Astrocyte of the cerebellum (primary cell): ENCODE measurements around the gene ECT2.
"Not testable (repeated sequence)": the region's sequence is repeated elsewhere in the genome, so short reads cannot be mapped to it uniquely, and the experiment has no call there.

ENCODE experiments used
- DNase-seq: peaks from one replicate; pipeline ENCODE4 v3.0.0-alpha.2; 2011; ENCODE audit warnings: low read depth
- H3K4me3 ChIP-seq: 2 replicates; pipeline ENCODE4 v1.5.1; 2011; ENCODE audit warnings: mild to moderate bottlenecking, low read depth, low read length, moderate library complexity
- in situ Hi-C: cut with HindIII; loops from 2 replicates; pipeline ENCODE4 v1.10.0; 2017; ENCODE audit warnings: low sequenced_read_pairs
- TF ChIP-seq, protein P1 (sequence below): IDR thresholded peaks from 2 replicates; pipeline ENCODE4 v1.5.1; 2012; ENCODE audit warnings: low read length, low read depth, moderate library complexity, mild to moderate bottlenecking; ENCODE audit errors: missing control alignments

ECT2 gene

DNA sequence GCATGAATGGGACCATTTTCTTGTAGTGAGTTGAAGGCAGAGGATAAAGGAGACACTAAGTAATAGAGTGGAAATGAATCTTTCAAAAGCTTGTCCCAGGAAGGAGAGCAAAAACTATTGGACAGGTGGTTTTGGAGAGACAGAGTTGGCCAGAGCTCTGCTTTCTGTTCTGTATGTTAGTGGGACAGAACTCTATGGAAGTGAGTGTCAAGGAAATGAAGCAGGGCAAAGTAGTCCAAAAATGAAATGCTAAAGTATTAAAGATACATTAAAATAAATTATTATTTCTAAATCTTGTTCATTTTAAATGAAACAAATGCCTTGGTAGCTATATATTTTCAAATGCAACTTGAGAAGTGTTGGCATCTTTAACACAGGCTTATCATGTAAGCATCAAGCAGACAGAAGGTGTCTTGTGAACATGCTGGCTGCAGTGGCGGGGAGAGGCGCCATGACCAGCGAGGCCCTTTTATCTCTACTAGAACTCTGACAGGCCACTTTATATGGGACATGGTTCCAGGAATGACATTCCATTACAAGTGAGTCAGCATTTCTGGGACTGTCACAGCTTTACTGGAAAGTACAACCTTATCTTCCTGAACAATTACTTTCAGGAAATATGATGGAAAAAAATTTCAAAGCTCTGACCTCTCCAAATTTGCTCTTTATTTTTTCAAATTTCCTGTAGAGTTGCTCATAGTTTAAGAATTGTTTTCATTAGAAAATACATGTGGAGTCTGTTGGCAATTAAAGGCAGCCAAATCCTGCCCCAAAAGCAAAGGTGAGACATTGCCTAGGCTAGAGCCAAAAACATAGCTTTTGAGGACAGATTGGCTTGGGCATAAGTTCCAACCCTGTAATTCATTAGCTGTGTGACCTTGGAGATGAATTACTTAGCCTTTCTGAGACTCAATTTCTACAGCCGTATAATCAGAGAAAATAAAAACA is 106.5 kb downstream of the ECT2 start:
- DNase-seq, result no peak
- TF ChIP-seq, protein P1, sequence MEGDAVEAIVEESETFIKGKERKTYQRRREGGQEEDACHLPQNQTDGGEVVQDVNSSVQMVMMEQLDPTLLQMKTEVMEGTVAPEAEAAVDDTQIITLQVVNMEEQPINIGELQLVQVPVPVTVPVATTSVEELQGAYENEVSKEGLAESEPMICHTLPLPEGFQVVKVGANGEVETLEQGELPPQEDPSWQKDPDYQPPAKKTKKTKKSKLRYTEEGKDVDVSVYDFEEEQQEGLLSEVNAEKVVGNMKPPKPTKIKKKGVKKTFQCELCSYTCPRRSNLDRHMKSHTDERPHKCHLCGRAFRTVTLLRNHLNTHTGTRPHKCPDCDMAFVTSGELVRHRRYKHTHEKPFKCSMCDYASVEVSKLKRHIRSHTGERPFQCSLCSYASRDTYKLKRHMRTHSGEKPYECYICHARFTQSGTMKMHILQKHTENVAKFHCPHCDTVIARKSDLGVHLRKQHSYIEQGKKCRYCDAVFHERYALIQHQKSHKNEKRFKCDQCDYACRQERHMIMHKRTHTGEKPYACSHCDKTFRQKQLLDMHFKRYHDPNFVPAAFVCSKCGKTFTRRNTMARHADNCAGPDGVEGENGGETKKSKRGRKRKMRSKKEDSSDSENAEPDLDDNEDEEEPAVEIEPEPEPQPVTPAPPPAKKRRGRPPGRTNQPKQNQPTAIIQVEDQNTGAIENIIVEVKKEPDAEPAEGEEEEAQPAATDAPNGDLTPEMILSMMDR, result no peak
- in situ Hi-C loops, result no loop called here
- no peak overlapping the region for H3K4me3 ChIP-seq

DNA sequence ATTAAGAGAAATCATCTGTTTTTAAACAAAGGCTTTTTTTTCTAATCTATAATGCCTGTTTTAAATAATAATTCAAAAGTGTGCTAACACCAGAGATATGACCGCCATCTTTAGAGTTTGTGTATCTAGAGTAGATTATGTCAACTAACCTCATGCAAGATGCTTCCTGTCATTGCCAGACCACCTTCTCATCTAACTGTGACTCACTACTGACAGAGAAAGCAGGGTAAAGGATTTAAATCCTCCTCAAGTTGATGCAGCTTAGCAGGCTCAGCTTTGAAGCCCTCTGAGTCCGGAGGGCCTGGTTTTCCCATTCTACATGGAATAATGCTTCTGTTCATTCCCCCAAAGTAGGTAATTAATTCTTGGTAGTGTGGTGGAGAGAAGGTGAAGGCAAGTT is 108.5 kb downstream of the ECT2 start:
- TF ChIP-seq, protein P1, result no peak
- H3K4me3 ChIP-seq, result no peak overlapping the region
- in situ Hi-C loops, result no loop called here
- no peak for DNase-seq

DNA sequence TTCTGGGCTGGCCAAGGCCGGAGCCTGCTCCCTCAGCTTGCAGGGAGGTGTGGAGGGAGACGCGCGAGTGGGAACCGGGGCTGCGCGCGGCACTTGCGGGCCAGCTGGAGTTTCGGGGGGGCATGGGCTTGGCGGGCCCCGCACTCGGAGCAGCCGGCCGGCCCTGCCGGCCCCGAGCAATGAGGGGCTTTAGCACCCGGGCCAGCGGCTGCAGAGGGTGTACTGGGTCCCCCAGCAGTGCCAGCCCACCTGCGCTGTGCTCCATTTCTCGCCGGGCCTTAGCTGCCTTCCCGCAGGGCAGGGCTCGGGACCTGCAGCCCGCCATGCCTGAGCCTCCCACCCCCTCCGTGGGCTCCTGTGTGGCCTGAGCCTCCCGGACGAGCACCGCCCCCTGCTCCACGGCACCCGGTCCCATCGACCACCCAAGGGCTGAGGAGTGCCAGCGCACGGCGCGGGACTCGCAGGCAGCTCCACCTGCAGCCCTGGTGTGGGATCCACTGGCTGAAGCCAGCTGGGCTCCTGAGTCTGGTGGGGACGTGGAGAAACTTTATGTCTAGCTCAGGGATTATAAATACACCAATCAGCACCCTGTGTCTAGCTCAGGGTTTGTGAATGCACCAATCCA is 116.3 kb downstream of the ECT2 start:
- H3K4me3 ChIP-seq, DNase-seq, in situ Hi-C loops: not testable (repeated sequence)

DNA sequence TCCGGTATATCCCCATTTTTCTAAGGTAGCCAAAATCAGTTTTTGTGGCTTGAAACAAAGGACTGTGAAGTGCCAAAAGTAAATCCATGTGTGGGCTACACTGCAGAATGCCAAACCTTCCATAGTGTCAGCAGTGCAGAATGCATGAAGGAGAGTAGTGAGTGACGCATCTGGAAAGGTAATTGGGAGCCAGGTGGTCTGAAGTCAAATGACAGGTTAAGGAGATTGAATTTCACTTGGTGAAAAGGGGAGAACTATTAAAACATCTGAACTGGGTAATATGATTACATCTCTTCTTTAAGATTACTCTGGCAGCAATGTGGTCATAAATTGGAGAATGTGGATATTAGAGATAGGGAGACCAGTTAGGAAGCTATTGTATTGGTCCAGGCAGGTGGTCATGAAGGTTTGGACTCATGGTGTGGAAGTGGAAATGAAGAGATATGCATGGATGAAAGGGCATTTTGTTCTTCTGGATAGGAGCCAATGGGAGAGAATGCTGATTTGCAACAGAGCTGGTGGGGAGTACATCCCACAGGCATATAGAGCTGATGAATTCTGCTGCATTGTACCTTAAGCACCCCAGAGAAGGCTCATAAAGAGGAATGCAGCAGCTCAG is 118.2 kb downstream of the ECT2 start:
- in situ Hi-C loops, result no loop called here

GRCh38 chr3:172869368-172869771 is 118.8 kb downstream of the ECT2 start:
- TF ChIP-seq, protein P1, result no peak
- in situ Hi-C loops, result no loop called here
- no peak overlapping the region for H3K4me3 ChIP-seq
- DNase-seq, result no peak

More for the DNA sequence above, 118.2 kb downstream of the ECT2 start:
- DNase-seq, result no peak
- no peak overlapping the region for H3K4me3 ChIP-seq
- TF ChIP-seq, protein P1, result no peak

- DNase-seq, result no peak
Measured at GRCh38 chr3:172869784-172870518, 119.4 kb downstream of the ECT2 start.

More at GRCh38 chr3:172869784-172870518, 119.4 kb downstream of the ECT2 start:
- no peak overlapping the region for H3K4me3 ChIP-seq
- in situ Hi-C loops, result no loop called here
- TF ChIP-seq, protein P1, result no peak
